Endodermal cell (in vitro differentiated cells): Measurements from ENCODE around the gene TRAF3. TPM values are rescaled to one million over a fixed set of nuclear protein-coding genes. Genes with fewer than 3 reads are reported as not detected.

Source experiments
- DNase-seq: peaks from one replicate; pipeline ENCODE4 v3.0.0-alpha.2; 2017
- H3K27ac ChIP-seq: 2 replicates; pipeline ENCODE4 v1.5.1; 2013; ENCODE audit warnings: mild to moderate bottlenecking, low read depth, low read length, moderate library complexity
- H3K27me3 ChIP-seq: 2 replicates; pipeline ENCODE4 v1.6.1; 2013; ENCODE audit warnings: mild to moderate bottlenecking, low read length, moderate library complexity; ENCODE audit not compliant: insufficient read depth, control insufficient read depth, poor library complexity, severe bottlenecking
- H3K36me3 ChIP-seq: 2 replicates; pipeline ENCODE4 v1.7.0; 2013; ENCODE audit warnings: mild to moderate bottlenecking, low read length, moderate library complexity; ENCODE audit not compliant: control insufficient read depth, insufficient read depth
- H3K4me1 ChIP-seq: one replicate; pipeline ENCODE4 v1.7.0; 2013; ENCODE audit warnings: low read length; ENCODE audit not compliant: control insufficient read depth, insufficient read depth
- H3K4me3 ChIP-seq: 2 replicates; pipeline ENCODE4 v1.5.1; 2013; ENCODE audit warnings: mild to moderate bottlenecking, low read length, moderate library complexity
- H3K9ac ChIP-seq: 2 replicates; pipeline ENCODE4 v1.6.1; 2013; ENCODE audit warnings: mild to moderate bottlenecking, low read length, moderate library complexity; ENCODE audit not compliant: poor library complexity, severe bottlenecking; ENCODE audit errors: extremely low read depth
- H3K9me3 ChIP-seq: 2 replicates; pipeline ENCODE4 v1.6.1; 2013; ENCODE audit warnings: mild to moderate bottlenecking, low read length, moderate library complexity; ENCODE audit not compliant: control insufficient read depth
- H3K27ac Mint-ChIP-seq: 2 replicates; pipeline ENCODE4 v1.8.0; 2020; ENCODE audit warnings: mixed read lengths
- H3K27me3 Mint-ChIP-seq: 2 replicates; pipeline ENCODE4 v1.8.0; 2021; ENCODE audit warnings: mild to moderate bottlenecking, mixed read lengths; ENCODE audit not compliant: insufficient read depth
- H3K36me3 Mint-ChIP-seq: 2 replicates; pipeline ENCODE4 v1.8.0; 2020; ENCODE audit warnings: low read depth, mixed read lengths
- H3K4me1 Mint-ChIP-seq: 2 replicates; pipeline ENCODE4 v1.8.0; 2020; ENCODE audit warnings: mixed read lengths
- H3K4me3 Mint-ChIP-seq: 2 replicates; pipeline ENCODE4 v1.8.0; 2020; ENCODE audit warnings: mild to moderate bottlenecking, moderate library complexity, mixed read lengths
- H3K9me3 Mint-ChIP-seq: 2 replicates; pipeline ENCODE4 v1.8.0; 2020; ENCODE audit warnings: mild to moderate bottlenecking, mixed read lengths
- CTCF ChIP-seq: fragments of 200-600 bp; sonication (generic); conservative IDR thresholded peaks from 2 replicates; pipeline ENCODE4 v1.5.0; 2021; ENCODE audit warnings: antibody characterized with exemption, mild to moderate bottlenecking
- WGBS, 2 experiments: methylation state at CpG; one replicate each; pipeline versions ENCODE4 v1.1.5 to v1.1.7; 2013; ENCODE audit warnings: missing lambda C conversion rate in 2 of 2, mixed read lengths in 1 of 2; ENCODE audit not compliant: insufficient coverage in 1 of 2, insufficient read length in 1 of 2; 5-methylcytosine and 5-hydroxymethylcytosine counted together
- total RNA-seq, 2 donors: library from RNA; stranded (reverse); fragmentation: NEBNext Ultra II Directional in 1 of 2; extraction: Animal tissue kit (Norgen Biotek cat#: 25700) in 1 of 2; gene quantifications; 2 replicates in 1 of 2; 3 replicates in 1 of 2; pipeline ENCODE4 v1.2.1, GENCODE V29; 2021

TRAF3 gene
- total RNA-seq, 2 donors from 2014 or later = 16.7 to 23.8 TPM

GRCh38 chr14:102817942-102818940 is 41.0 kb downstream of the TRAF3 start:
- no peaks in the 10 kb centered on the region for H3K9me3 Mint-ChIP-seq
- no peaks in the 10 kb centered on the region for H3K27me3 ChIP-seq
- no peak overlapping the region for H3K9ac ChIP-seq
- DNase-seq = no peak
- H3K4me3 Mint-ChIP-seq = no peak overlapping the region
- H3K27ac Mint-ChIP-seq = no peak overlapping the region
- no peaks in the 10 kb centered on the region for H3K9me3 ChIP-seq
- TF ChIP-seq CTCF = no peak
- no peaks in the 10 kb centered on the region for H3K27me3 Mint-ChIP-seq
- no peaks in the 10 kb centered on the region for H3K36me3 Mint-ChIP-seq
- H3K4me3 ChIP-seq = no peak overlapping the region
- no peaks in the 10 kb centered on the region for H3K36me3 ChIP-seq
- H3K4me1 Mint-ChIP-seq = peaks cover 12% of the 10 kb centered on the region
- H3K4me1 ChIP-seq = no peaks in the 10 kb centered on the region
- 87 to 90% methylated on average over 6 to 8 of the region's 10 CpGs for WGBS, 2 experiments
- no peak overlapping the region for H3K27ac ChIP-seq

- Histone ChIP-seq H3K9ac (no peak overlapping the region), H3K36me3 (no peaks in the 10 kb centered on the region), H3K27ac (no peak overlapping the region), H3K4me1 (no peaks in the 10 kb centered on the region), H3K27me3 (no peaks in the 10 kb centered on the region), H3K4me3 (no peak overlapping the region), H3K9me3 (no peaks in the 10 kb centered on the region)
- H3K27ac Mint-ChIP-seq = peak overlapping the region; percentile 45
- H3K9me3 Mint-ChIP-seq = no peaks in the 10 kb centered on the region
- DNase-seq = no peak
- TF ChIP-seq CTCF = no peak
- peaks cover 12% of the 10 kb centered on the region for H3K4me1 Mint-ChIP-seq
- no peaks in the 10 kb centered on the region for H3K36me3 Mint-ChIP-seq
- 83 to 84% methylated on average over 2 to 9 of the region's 9 CpGs for WGBS, 2 experiments
- no peaks in the 10 kb centered on the region for H3K27me3 Mint-ChIP-seq
- H3K4me3 Mint-ChIP-seq = no peak overlapping the region
Observed at GRCh38 chr14:102819176-102819628, 42.0 kb downstream of the TRAF3 start.

GRCh38 chr14:102819747-102820330 is 42.6 kb downstream of the TRAF3 start:
- H3K4me1 Mint-ChIP-seq = peaks cover 12% of the 10 kb centered on the region
- H3K27ac Mint-ChIP-seq = no peak overlapping the region

More at GRCh38 chr14:102819747-102820330, 42.6 kb downstream of the TRAF3 start:
- no peak overlapping the region for H3K27ac ChIP-seq
- WGBS, 2 experiments = 89 to 92% methylated on average over 7 to 15 of the region's 15 CpGs
- H3K4me3 ChIP-seq = no peak overlapping the region
- no peak for TF ChIP-seq CTCF
- Mint-ChIP-seq H3K36me3 (no peaks in the 10 kb centered on the region), H3K4me3 (no peak overlapping the region), H3K27me3 (no peaks in the 10 kb centered on the region), H3K9me3 (no peaks in the 10 kb centered on the region)
- H3K36me3 ChIP-seq = no peaks in the 10 kb centered on the region
- DNase-seq = no peak
- H3K9me3 ChIP-seq = no peaks in the 10 kb centered on the region
- H3K27me3 ChIP-seq = no peaks in the 10 kb centered on the region
- H3K9ac ChIP-seq = no peak overlapping the region
- H3K4me1 ChIP-seq = no peaks in the 10 kb centered on the region
